Smooth muscle cell of the umbilical artery (primary cell): ENCODE data around the gene RGMA. TPM values are rescaled to one million over a fixed set of nuclear protein-coding genes. Genes with fewer than 3 reads are reported as not detected.

Source experiments
- total RNA-seq: library from RNA; depleted of rRNA; stranded (reverse); fragments of >200 nt; gene quantifications from 2 replicates; pipeline ENCODE4 v1.2.3, GENCODE V29; 2014

The RGMA gene
- total RNA-seq = 0.32 TPM in 1 of 2 replicates, not detected in the other

GRCh38 chr15:93088981-93089726, at the start of gene RGMA:
Gene RGMA, minus strand, starts transcription at chr15:93089211. Its CDS starts 279 bp downstream, at chr15:93088932.

Other genes starting within 250 kb of the RGMA start
- gene CHD2, start 188.9 kb downstream of the RGMA start, total RNA-seq = 72.5 and 92.7 TPM in 2 replicates